K562 (cell line): ENCODE results near the gene KRT36. TPM values are rescaled to one million over a fixed set of nuclear protein-coding genes. Genes with fewer than 3 reads are reported as not detected.
A peak's percentile ranks its signal among the peaks of the same experiment; 100 is the strongest.

Experiments
- ATAC-seq: fragments of 200-7000 bp; cut with Tn5 transposase; 3 replicates; pipeline ENCODE4 v1.9.1; 2020; ENCODE audit warnings: moderate library complexity
- BruUV-seq: library from RNA; stranded (reverse); fragments of 400-500 nt; replicated peaks from 2 replicates; lab custom pipeline; 2021; lab: Mats Ljungman, UMichigan
- CTCF ChIA-PET: fragments of 300-600 bp; formaldehyde crosslinking; extraction: SDS; loops from one replicate; lab custom pipeline; 2021; ENCODE audit warnings: low intra/inter-chr PET ratio; lab: Yijun Ruan, JAX
- POLR2A ChIA-PET: fragments of 300-600, 350-650 bp; sonication (Branson Sonifier 250); formaldehyde crosslinking; extraction: SDS; loops from one replicate; lab custom pipeline; 2021; ENCODE audit warnings: antibody characterized with exemption, inconsistent platforms; lab: Yijun Ruan, JAX
- DNase-seq, 4 experiments: peaks; one replicate each; pipeline versions ENCODE4 v3.0.0 to v3.0.0-alpha.2; 2011 to 2018; ENCODE audit warnings: low spot score in 3 of 4, mixed read lengths in 3 of 4; ENCODE audit errors: extremely low read depth in 1 of 4
- FAIRE-seq: peaks from 2 replicates; lab custom pipeline; 2011; peaks lifted over from hg19 to GRCh38; lab: Jason Lieb, UNC
- H2AFZ ChIP-seq: 2 replicates; pipeline ENCODE4 v1.6.0; 2011; ENCODE audit warnings: low read depth, low read length, control low read depth, inconsistent platforms
- H3K27ac ChIP-seq: fragments of 200-600 bp; 3 replicates; pipeline ENCODE4 v1.8.0; 2011; ENCODE audit warnings: low read depth, mild to moderate bottlenecking, control low read depth, inconsistent platforms, low read length, moderate library complexity, mixed read lengths; ENCODE audit errors: extremely low read depth
- H3K27me3 ChIP-seq, 2 experiments: fragments of 300-600 bp in 1 of 2; 2 replicates in 1 of 2; 3 replicates in 1 of 2; pipeline versions ENCODE4 v1.6.0 to v1.8.0; 2011; ENCODE audit warnings: inconsistent platforms in 2 of 2, low read length in 2 of 2, mild to moderate bottlenecking in 1 of 2, mixed read lengths in 1 of 2, moderate library complexity in 1 of 2; ENCODE audit not compliant: control insufficient read depth in 2 of 2, insufficient read depth in 2 of 2
- H3K36me3 ChIP-seq: fragments of 300-600 bp; 3 replicates; pipeline ENCODE4 v1.8.0; 2011; ENCODE audit warnings: mild to moderate bottlenecking, low read length, inconsistent platforms; ENCODE audit not compliant: control insufficient read depth, insufficient read depth
- H3K4me1 ChIP-seq, 2 experiments: fragments of 200-600 bp in 1 of 2; replicated peaks in 1 of 2; 2 replicates in 1 of 2; 3 replicates in 1 of 2; pipeline versions ENCODE4 v1.5.1 to v1.8.0; 2011; ENCODE audit warnings: inconsistent platforms in 2 of 2, low read length in 2 of 2, mild to moderate bottlenecking in 1 of 2, mixed read lengths in 1 of 2, moderate library complexity in 1 of 2; ENCODE audit not compliant: control insufficient read depth in 2 of 2, insufficient read depth in 2 of 2
- H3K4me2 ChIP-seq: 2 replicates; pipeline ENCODE4 v1.6.1; 2011; ENCODE audit warnings: low read length, control low read depth, inconsistent platforms, mixed read lengths; ENCODE audit not compliant: insufficient read depth
- H3K4me3 ChIP-seq: fragments of 200-600 bp; sonication (generic), shearing (Covaris generic); 2 replicates; pipeline ENCODE4 v1.5.1; 2016; ENCODE audit warnings: control low read depth, inconsistent platforms
- H3K79me2 ChIP-seq: fragments of 200-600 bp; 3 replicates; pipeline ENCODE4 v1.8.0; 2011; ENCODE audit warnings: low read length, inconsistent platforms; ENCODE audit not compliant: control insufficient read depth, insufficient read depth
- H3K9ac ChIP-seq, 2 experiments: 2 replicates each; pipeline versions ENCODE4 v1.6.0 to v1.6.1; 2011; ENCODE audit warnings: low read depth in 2 of 2, low read length in 2 of 2, control low read depth in 1 of 2, inconsistent platforms in 1 of 2, mild to moderate bottlenecking in 1 of 2, mixed read lengths in 1 of 2; ENCODE audit not compliant: insufficient read depth in 1 of 2
- H3K9me1 ChIP-seq: one replicate; pipeline ENCODE4 v1.6.0; 2011; ENCODE audit warnings: inconsistent platforms, mild to moderate bottlenecking, low read length, moderate library complexity; ENCODE audit not compliant: control insufficient read depth, insufficient read depth
- H3K9me3 ChIP-seq: replicated peaks from 2 replicates; pipeline ENCODE4 v1.5.1; 2011; ENCODE audit warnings: low read depth, low read length, inconsistent platforms; ENCODE audit not compliant: control insufficient read depth, insufficient read depth
- H4K20me1 ChIP-seq: replicated peaks from 2 replicates; pipeline ENCODE4 v1.6.1; 2011; ENCODE audit warnings: low read length, inconsistent platforms, mixed read lengths; ENCODE audit not compliant: control insufficient read depth, insufficient read depth
- CTCF ChIP-seq, 3 experiments: IDR thresholded peaks in 2 of 3; conservative IDR thresholded peaks in 1 of 3; 2 replicates each; pipeline ENCODE4 v1.5.1; 2011 to 2012; ENCODE audit warnings: low read length in 3 of 3, mild to moderate bottlenecking in 3 of 3, control low read depth in 2 of 3, improper control_type of control experiment in 1 of 3, inconsistent platforms in 1 of 3, low read depth in 1 of 3, mixed read lengths in 1 of 3, moderate library complexity in 1 of 3; ENCODE audit not compliant: insufficient read depth in 2 of 3
- PHTF2 ChIP-seq: fragments of 250-450 bp; sonication (Bioruptor Pico); IDR thresholded peaks from 2 replicates; pipeline ENCODE4 v1.5.0; 2021; ENCODE audit warnings: mild to moderate bottlenecking
- ZNF174 ChIP-seq: fragments of 250-450 bp; sonication (Bioruptor Pico); IDR thresholded peaks from 2 replicates; pipeline ENCODE4 v1.4.0; 2020; ENCODE audit warnings: mild to moderate bottlenecking
- ZNF24 ChIP-seq: fragments of 450-650 bp; IDR thresholded peaks from 2 replicates; pipeline ENCODE4 v1.6.1; 2016
- WGBS: fragments of 100-300 bp; shearing (Covaris generic); methylation state at CpG from one replicate; pipeline ENCODE4 v1.1.6; 2016; ENCODE audit warnings: low coverage, mixed read lengths; ENCODE audit not compliant: insufficient coverage; ENCODE audit errors: missing lambda C conversion rate; 5-methylcytosine and 5-hydroxymethylcytosine counted together
- in situ Hi-C: fragments of 300-500 bp; cut with MboI; formaldehyde crosslinking; loops from 4 replicates; pipeline ENCODE4 v1.15.0; 2018; ENCODE audit warnings: inconsistent platforms, mixed read lengths
- intact Hi-C: fragments of 100-400 bp; cut with micrococcal nuclease; formaldehyde crosslinking; loops from 2 replicates; pipeline ENCODE4 v1.14.2; 2022
- polyA plus RNA-seq, 8 experiments: library from polyadenylated mRNA; depleted of rRNA in 4 of 8; stranded (reverse) in 5 of 8; unstranded in 3 of 8; fragments of >200 nt; fragmentation: Nextera tagmentation in 2 of 8; fragmentation: Illumina TruSeq in 1 of 8; extraction: Ambion mirVana in 2 of 8; extraction: Trizol in 1 of 8; gene quantifications; 2 replicates each; pipeline versions ENCODE4 v1.2.1 to v1.2.3, GENCODE V29; 2011 to 2014; ENCODE audit warnings: inconsistent platforms in 1 of 8, missing spikeins in 1 of 8
- total RNA-seq, 7 experiments: library from RNA; depleted of rRNA in 6 of 7; stranded (reverse); fragments of >200 nt in 6 of 7; fragmentation: Illumina TruSeq in 2 of 7; extraction: Trizol in 2 of 7; gene quantifications; 2 replicates each; pipeline versions ENCODE4 v1.2.1 to v1.2.3, GENCODE V29; 2011 to 2021; ENCODE audit warnings: low replicate concordance in 1 of 7

KRT36 gene
- total and polyA plus RNA-seq, 9 of the 15 experiments (the other 6 are each of a cell fraction or from before 2014, with no cell fraction given), result 0.04 TPM; not detected in 8

- Histone ChIP-seq H3K9me3 (no peaks in the 10 kb centered on the region), H3K9ac (peak within 1 kb of the TSS in 1 of 2 experiments; percentile 61; a peak in 2 of 4 replicates), H3K36me3 (peaks cover 12% of the 10 kb centered on the region; the same call in 1 of the 3 replicates), H3K79me2 (no peaks in the 10 kb centered on the region), H3K4me1 (peaks cover 39 to 55% of the 10 kb centered on the region in 2 experiments), H3K4me3 (no peak within 1 kb of the TSS), H3K4me2 (no peak within 1 kb of the TSS), H3K27me3 (no peaks in the 10 kb centered on the region), H3K27ac (no peak within 1 kb of the TSS), H2AFZ (no peak within 1 kb of the TSS), H3K9me1 (no peaks in the 10 kb centered on the region), H4K20me1 (no peaks in the 10 kb centered on the region)
- intact Hi-C loops (no loop called here), in situ Hi-C loops (no loop called here)
- BruUV-seq, result no TSS peak
- ChIA-PET CTCF (no interaction called here), POLR2A (interaction anchor here (0.9 to 1.9 kb wide), 3 partner anchors 9 to 170 kb away, joined by 3 to 12 read pairs (median 4); partner anchors contain the start of gene KRT19)
- FAIRE-seq, result no peak
- DNase-seq, result no peak
- WGBS, result 49% methylated on average over 7 of the region's 8 CpGs
- TF ChIP-seq ZNF24, result peak; percentile 66; the same call in 1 of the 2 replicates
- no peak for TF ChIP-seq PHTF2 (CRISPR knock-in tag)
- 0 out of 6 replicates have a peak, but pooled peaks of 1 of the 3 experiments have one; percentile 8 for TF ChIP-seq CTCF (IDR thresholded peaks at IDR 0.05 in 2 of 3, conservative IDR thresholded peaks at IDR 0.05 in 1 of 3; ENCODE audit: insufficient read depth in 2 of 3, low read depth in 1 of 3, low read length in 3 of 3)
- no peak for TF ChIP-seq ZNF174 (CRISPR knock-in tag)
- peak; percentile 17; the same call in 2 of the 3 replicates for ATAC-seq
These were observed 29.2 kb upstream of the KRT36 start, which contains the start of gene KRT15 for GRCh38 chr17:41518789-41519449. KRT15 (minus strand) TSS chr17:41518890; CDS start chr17:41518827, 63 bp downstream.
